HepG2 (cell line): ENCODE measurements around the gene BLVRB. TPM values are rescaled to one million over a fixed set of nuclear protein-coding genes. Genes with fewer than 3 reads are reported as not detected.
A peak's percentile ranks its signal among the peaks of the same experiment; 100 is the strongest.

Experiments
- AFF4 ChIP-seq: sonication (generic); formaldehyde crosslinking; IDR thresholded peaks from 2 replicates; pipeline ENCODE4 v1.4.0; 2020; ENCODE audit warnings: missing genetic modification reagents
- DBP ChIP-seq: sonication (generic); formaldehyde crosslinking; IDR thresholded peaks from 2 replicates; pipeline ENCODE4 v1.4.0; 2020; ENCODE audit warnings: missing genetic modification reagents; ENCODE audit errors: not compliant biosample characterization
- EZH2 ChIP-seq: conservative IDR thresholded peaks from 2 replicates; pipeline ENCODE4 v1.6.1; 2012; ENCODE audit warnings: mild to moderate bottlenecking, low read depth, low read length, moderate library complexity
- FLYWCH1 ChIP-seq: sonication (generic); formaldehyde crosslinking; IDR thresholded peaks from 2 replicates; pipeline ENCODE4 v1.8.1; 2023; ENCODE audit warnings: mild to moderate bottlenecking, missing genetic modification reagents
- GFI1 ChIP-seq: sonication (generic); formaldehyde crosslinking; IDR thresholded peaks from 2 replicates; pipeline ENCODE4 v1.5.0; 2020; ENCODE audit warnings: missing genetic modification reagents, mild to moderate bottlenecking, borderline replicate concordance
- HINFP ChIP-seq: sonication (generic); formaldehyde crosslinking; IDR thresholded peaks from 2 replicates; pipeline ENCODE4 v1.4.0; 2020; ENCODE audit warnings: low read depth, mild to moderate bottlenecking, missing genetic modification reagents
- HOXD1 ChIP-seq: sonication (generic); formaldehyde crosslinking; IDR thresholded peaks from 2 replicates; pipeline ENCODE4 v1.5.0; 2020; ENCODE audit warnings: missing genetic modification reagents
- MAZ ChIP-seq, 2 experiments: sonication (generic) in 1 of 2; formaldehyde crosslinking in 1 of 2; IDR thresholded peaks; 2 replicates each; pipeline versions ENCODE4 v1.5.0 to v1.6.1; 2012 to 2020; ENCODE audit warnings: low read depth in 2 of 2, mild to moderate bottlenecking in 2 of 2, borderline replicate concordance in 1 of 2, improper control_type of control experiment in 1 of 2, low read length in 1 of 2, missing genetic modification reagents in 1 of 2, moderate library complexity in 1 of 2
- MXD1 ChIP-seq: sonication (generic); formaldehyde crosslinking; IDR thresholded peaks from 2 replicates; pipeline ENCODE4 v1.4.0; 2020; ENCODE audit warnings: mild to moderate bottlenecking, missing genetic modification reagents
- PPARG ChIP-seq: conservative IDR thresholded peaks from 2 replicates; pipeline ENCODE4 v1.6.1; 2016; ENCODE audit warnings: missing biosample characterization, missing genetic modification reagents
- UBTF ChIP-seq: sonication (generic); formaldehyde crosslinking; IDR thresholded peaks from 2 replicates; pipeline ENCODE4 v1.4.0; 2020; ENCODE audit warnings: mild to moderate bottlenecking, missing genetic modification reagents
- ZBTB46 ChIP-seq: sonication (generic); formaldehyde crosslinking; IDR thresholded peaks from 2 replicates; pipeline ENCODE4 v1.4.0; 2020; ENCODE audit warnings: mild to moderate bottlenecking, missing genetic modification reagents, borderline replicate concordance
- ZNF382 ChIP-seq: sonication (generic); formaldehyde crosslinking; IDR thresholded peaks from 2 replicates; pipeline ENCODE4 v1.5.0; 2020; ENCODE audit warnings: missing genetic modification reagents, mild to moderate bottlenecking, borderline replicate concordance
- ZNF496 ChIP-seq: sonication (generic); formaldehyde crosslinking; IDR thresholded peaks from 2 replicates; pipeline ENCODE4 v1.8.1; 2023; ENCODE audit warnings: mild to moderate bottlenecking, moderate library complexity, missing genetic modification reagents; ENCODE audit not compliant: insufficient replicate concordance
- ZNF775 ChIP-seq: sonication (generic); formaldehyde crosslinking; IDR thresholded peaks from 2 replicates; pipeline ENCODE4 v1.4.0; 2020; ENCODE audit warnings: missing genetic modification reagents, mild to moderate bottlenecking, moderate library complexity, borderline replicate concordance
- ZSCAN12 ChIP-seq: sonication (generic); formaldehyde crosslinking; IDR thresholded peaks from 2 replicates; pipeline ENCODE4 v1.9.0; 2021; ENCODE audit warnings: mild to moderate bottlenecking, missing genetic modification reagents
- polyA plus RNA-seq, 8 experiments: library from polyadenylated mRNA; depleted of rRNA in 3 of 8; stranded (reverse) in 7 of 8; unstranded in 1 of 8; fragments of >200 nt; fragmentation: Illumina TruSeq in 4 of 8; extraction: Trizol in 4 of 8; gene quantifications; 2 replicates each; pipeline versions ENCODE4 v1.2.1 to v1.2.3, GENCODE V29; 2011 to 2016; ENCODE audit warnings: low read depth in 4 of 8, missing spikeins in 1 of 8, mixed read lengths in 1 of 8; ENCODE audit not compliant: insufficient read depth in 1 of 8
- total RNA-seq, 5 experiments: library from RNA; depleted of rRNA; stranded (reverse); fragments of >200 nt; fragmentation: Illumina TruSeq; extraction: Trizol; gene quantifications; 2 replicates each; pipeline ENCODE4 v1.2.3, GENCODE V29; 2016; ENCODE audit warnings: low read depth in 1 of 5

Gene BLVRB
- total and polyA plus RNA-seq, 2 of the 13 experiments (the other 11 are each of a cell fraction or from before 2014, with no cell fraction given) = 25.9 to 51.4 TPM

- no peak for TF ChIP-seq FLYWCH1
- peak; percentile 77 for TF ChIP-seq UBTF
- TF ChIP-seq AFF4 (CRISPR knock-in tag) = no peak
- no peak for TF ChIP-seq HINFP (CRISPR knock-in tag)
- TF ChIP-seq EZH2 = no peak
- no peak for TF ChIP-seq DBP
- TF ChIP-seq MXD1 (CRISPR knock-in tag) = peak; percentile 17; the same call in 1 of the 2 replicates
- no peak for TF ChIP-seq ZBTB46
- no peak for TF ChIP-seq ZNF382 (CRISPR knock-in tag)
- 0 out of 2 replicates have a peak, but pooled peaks have one; percentile 65 for TF ChIP-seq MAZ (IDR thresholded peaks at IDR 0.05; ENCODE audit: borderline replicate concordance, low read depth, low read length)
- peak; percentile 73 for TF ChIP-seq MAZ (CRISPR knock-in tag; IDR thresholded peaks at IDR 0.05; ENCODE audit: low read depth)
- no peak for TF ChIP-seq HOXD1 (CRISPR knock-in tag)
- TF ChIP-seq ZSCAN12 (CRISPR knock-in tag) = no peak
- no peak for TF ChIP-seq ZNF496
- TF ChIP-seq GFI1 (CRISPR knock-in tag) = no peak
- TF ChIP-seq PPARG (CRISPR knock-in tag) = no peak
- no peak for TF ChIP-seq ZNF775 (CRISPR knock-in tag)
Observed at GRCh38 chr19:40433391-40434216, 31.9 kb downstream of the BLVRB start (continued).
